Measurements from ENCODE around the gene PLEKHA3.
"Not testable (repeated sequence)": the region's sequence is repeated elsewhere in the genome, so short reads cannot be mapped to it uniquely, and the experiment has no call there.

Gene PLEKHA3

GRCh38 chr2:178508646-178509045 is 28.4 kb downstream of the PLEKHA3 start:
- TF ChIP-seq POLR2AphosphoS5 (IDR thresholded peaks at IDR 0.05; ENCODE audit: low read depth, low read length) (no peak), POLR2A (IDR thresholded peaks at IDR 0.05; ENCODE audit: low read depth, low read length) (no peak), TAF1 (IDR thresholded peaks at IDR 0.05; ENCODE audit: borderline replicate concordance, low read depth, low read length) (no peak)
- FAIRE-seq (no peak), DNase-seq (ENCODE audit: insufficient read length) (no peak)

- no peak for TF ChIP-seq POLR2A (IDR thresholded peaks at IDR 0.05; ENCODE audit: low read depth, low read length)
- TF ChIP-seq TAF1 (IDR thresholded peaks at IDR 0.05; ENCODE audit: borderline replicate concordance, low read depth, low read length) = no peak
- no peak for TF ChIP-seq POLR2AphosphoS5 (IDR thresholded peaks at IDR 0.05; ENCODE audit: low read depth, low read length)
- no peak for FAIRE-seq
- DNase-seq (ENCODE audit: insufficient read length) = no peak
These were observed 30.1 kb downstream of the PLEKHA3 start for GRCh38 chr2:178510384-178510783.

- TF ChIP-seq TAF1 (IDR thresholded peaks at IDR 0.05; ENCODE audit: borderline replicate concordance, low read depth, low read length) (no peak), POLR2A (IDR thresholded peaks at IDR 0.05; ENCODE audit: low read depth, low read length) (no peak), POLR2AphosphoS5 (IDR thresholded peaks at IDR 0.05; ENCODE audit: low read depth, low read length) (no peak)
- no peak for DNase-seq (ENCODE audit: insufficient read length)
- FAIRE-seq = no peak
These were observed 32.2 kb downstream of the PLEKHA3 start for GRCh38 chr2:178512484-178512883.

GRCh38 chr2:178513876-178514275 is 33.6 kb downstream of the PLEKHA3 start:
- DNase-seq (ENCODE audit: insufficient read length) (no peak), FAIRE-seq (no peak)
- no peak for TF ChIP-seq POLR2AphosphoS5 (IDR thresholded peaks at IDR 0.05; ENCODE audit: low read depth, low read length)
- no peak for TF ChIP-seq POLR2A (IDR thresholded peaks at IDR 0.05; ENCODE audit: low read depth, low read length)

- peak; percentile 65 for FAIRE-seq
- DNase-seq (ENCODE audit: insufficient read length) = no peak
- TF ChIP-seq TAF1 (IDR thresholded peaks at IDR 0.05; ENCODE audit: borderline replicate concordance, low read depth, low read length) = no peak
- TF ChIP-seq POLR2AphosphoS5 (IDR thresholded peaks at IDR 0.05; ENCODE audit: low read depth, low read length) = no peak
- no peak for TF ChIP-seq POLR2A (IDR thresholded peaks at IDR 0.05; ENCODE audit: low read depth, low read length)
These were observed 34.4 kb downstream of the PLEKHA3 start for GRCh38 chr2:178514664-178515063.

GRCh38 chr2:178517496-178517895 is 37.2 kb downstream of the PLEKHA3 start:
- no peak for FAIRE-seq

GRCh38 chr2:178521304-178522150 is 41.3 kb downstream of the PLEKHA3 start:
- DNase-seq (ENCODE audit: insufficient read length) (no peak), FAIRE-seq (no peak)
- no peak for TF ChIP-seq POLR2AphosphoS5 (IDR thresholded peaks at IDR 0.05; ENCODE audit: low read depth, low read length)
- no peak for TF ChIP-seq TAF1 (IDR thresholded peaks at IDR 0.05; ENCODE audit: borderline replicate concordance, low read depth, low read length)
- no peak for TF ChIP-seq POLR2A (IDR thresholded peaks at IDR 0.05; ENCODE audit: low read depth, low read length)

More at GRCh38 chr2:178517496-178517895, 37.2 kb downstream of the PLEKHA3 start:
- DNase-seq (ENCODE audit: insufficient read length) = no peak
- TF ChIP-seq POLR2AphosphoS5 (IDR thresholded peaks at IDR 0.05; ENCODE audit: low read depth, low read length) = no peak
- no peak for TF ChIP-seq TAF1 (IDR thresholded peaks at IDR 0.05; ENCODE audit: borderline replicate concordance, low read depth, low read length)
- TF ChIP-seq POLR2A (IDR thresholded peaks at IDR 0.05; ENCODE audit: low read depth, low read length) = no peak

GRCh38 chr2:178522950-178523595 is 42.8 kb downstream of the PLEKHA3 start:
- peak; percentile 93 for FAIRE-seq
- DNase-seq (ENCODE audit: insufficient read length) = peak; percentile 47
- peak; percentile 87 for TF ChIP-seq POLR2AphosphoS5 (IDR thresholded peaks at IDR 0.05; ENCODE audit: low read depth, low read length)
- peak; percentile 72; the same call in 1 of the 2 replicates for TF ChIP-seq TAF1 (IDR thresholded peaks at IDR 0.05; ENCODE audit: borderline replicate concordance, low read depth, low read length)
- peak; percentile 84 for TF ChIP-seq POLR2A (IDR thresholded peaks at IDR 0.05; ENCODE audit: low read depth, low read length)

GRCh38 chr2:178523596-178524134 is 43.4 kb downstream of the PLEKHA3 start:
- no peak for TF ChIP-seq POLR2AphosphoS5 (IDR thresholded peaks at IDR 0.05; ENCODE audit: low read depth, low read length)
- TF ChIP-seq POLR2A (IDR thresholded peaks at IDR 0.05; ENCODE audit: low read depth, low read length) = no peak
- TF ChIP-seq TAF1 (IDR thresholded peaks at IDR 0.05; ENCODE audit: borderline replicate concordance, low read depth, low read length) = no peak
- no peak for DNase-seq (ENCODE audit: insufficient read length)
- FAIRE-seq = no peak

- not testable (repeated sequence) for FAIRE-seq; DNase-seq (ENCODE audit: insufficient read length)
These were observed 44.8 kb downstream of the PLEKHA3 start for GRCh38 chr2:178525010-178525409.

- not testable (repeated sequence) for FAIRE-seq; DNase-seq (ENCODE audit: insufficient read length)
These were observed 45.2 kb downstream of the PLEKHA3 start for GRCh38 chr2:178525460-178525859.

- TF ChIP-seq POLR2A (IDR thresholded peaks at IDR 0.05; ENCODE audit: low read depth, low read length) = no peak
- no peak for TF ChIP-seq TAF1 (IDR thresholded peaks at IDR 0.05; ENCODE audit: borderline replicate concordance, low read depth, low read length)
- no peak for TF ChIP-seq POLR2AphosphoS5 (IDR thresholded peaks at IDR 0.05; ENCODE audit: low read depth, low read length)
- DNase-seq (ENCODE audit: insufficient read length) = no peak
- no peak for FAIRE-seq
These were observed 46.0 kb downstream of the PLEKHA3 start for GRCh38 chr2:178526256-178526655.
